ENCODE data around the gene IL2RA. TPM values are rescaled to one million over a fixed set of nuclear protein-coding genes. Genes with fewer than 3 reads are reported as not detected.
"Not testable (repeated sequence)": the region's sequence is repeated elsewhere in the genome, so short reads cannot be mapped to it uniquely, and the experiment has no call there.

The IL2RA gene
- total RNA-seq (1 to 10 TPM in 1 of 4 donors, under 1 TPM in 3; 0.71 to 1.3 (median 0.82) TPM), polyA plus RNA-seq (0.18 TPM)
- long read RNA-seq, donor 1, partial matches to known transcripts, result 1 of 2 reads
- long read RNA-seq, donor 1, other reads (novel, unspliced or antisense), result 0 of 2 reads
- long read RNA-seq, donor 2, result 0 reads
- long read RNA-seq, donor 3, partial matches to known transcripts, result 0 of 1 reads
- long read RNA-seq, donor 3, other reads (novel, unspliced or antisense), result 0 of 1 reads
- long read RNA-seq, donor 4, result 0 reads

- no peak for ATAC-seq
- H3K4me3 ChIP-seq (ENCODE audit: low read length), result no peak within 1 kb of the TSS
- intact Hi-C loops (cut with DNase I), result no loop called here
- H3K9me3 ChIP-seq (ENCODE audit: control insufficient read depth, low read length), result no peaks in the 10 kb centered on the region
- 82% methylated on average over 18 of the region's 18 CpGs for WGBS
- DNase-seq, result peak in 1 of 3 donors; percentile 64
- no peaks in the 10 kb centered on the region for H3K27me3 ChIP-seq (ENCODE audit: control insufficient read depth, insufficient read depth)
- peaks cover 7% of the 10 kb centered on the region for H3K4me1 ChIP-seq (ENCODE audit: control insufficient read depth, insufficient read depth, low read length)
- H3K27ac ChIP-seq (ENCODE audit: low read length), result no peak within 1 kb of the TSS
Measured at GRCh38 chr10:6062101-6062771, at the start of gene IL2RA. Gene IL2RA (minus strand): TSS chr10:6062367. CDS start chr10:6062151, 216 bp downstream.

- Histone ChIP-seq H3K9me3 (ENCODE audit: control insufficient read depth, low read length) (no peaks in the 10 kb centered on the region), H3K4me3 (ENCODE audit: low read length) (no peak overlapping the region), H3K4me1 (ENCODE audit: control insufficient read depth, insufficient read depth, low read length) (peaks cover 5% of the 10 kb centered on the region), H3K27ac (ENCODE audit: low read length) (no peak overlapping the region), H3K27me3 (ENCODE audit: control insufficient read depth, insufficient read depth) (no peaks in the 10 kb centered on the region)
- ATAC-seq (no peak), DNase-seq (no peak)
- intact Hi-C loops (cut with DNase I), result loop anchor here in 3 of 4 donors (5.0 to 10.0 kb wide), 4 partner anchors 37 to 292 kb away; partner anchors contain the start of gene PFKFB3 (in 2 of the 3)
- 70% methylated on average over 5 of the region's 5 CpGs for WGBS
Measured at GRCh38 chr10:6110136-6110535, 48.0 kb upstream of the IL2RA start.

- DNase-seq (no peak), ATAC-seq (peak in 1 of 2 donors; percentile 17)
- no peak overlapping the region for H3K4me3 ChIP-seq (ENCODE audit: low read length)
- no peaks in the 10 kb centered on the region for H3K9me3 ChIP-seq (ENCODE audit: control insufficient read depth, low read length)
- H3K4me1 ChIP-seq (ENCODE audit: control insufficient read depth, insufficient read depth, low read length), result peaks cover under 1% of the 10 kb centered on the region
- H3K27ac ChIP-seq (ENCODE audit: low read length), result no peak overlapping the region
- WGBS, result 83% methylated on average over 7 of the region's 7 CpGs
- intact Hi-C loops (cut with DNase I), result loop anchor here in 2 of 4 donors (2.0 to 10.0 kb wide), 3 partner anchors 293 to 555 kb away; no protein-coding TSS in a partner anchor
- H3K27me3 ChIP-seq (ENCODE audit: control insufficient read depth, insufficient read depth), result no peaks in the 10 kb centered on the region
Measured at GRCh38 chr10:6109444-6109775, 47.2 kb upstream of the IL2RA start.

GRCh38 chr10:6108631-6109443 lies 46.7 kb upstream of the IL2RA start:
- Histone ChIP-seq H3K9me3 (ENCODE audit: control insufficient read depth, low read length) (no peaks in the 10 kb centered on the region), H3K4me1 (ENCODE audit: control insufficient read depth, insufficient read depth, low read length) (no peaks in the 10 kb centered on the region), H3K27me3 (ENCODE audit: control insufficient read depth, insufficient read depth) (no peaks in the 10 kb centered on the region), H3K27ac (ENCODE audit: low read length) (no peak overlapping the region), H3K4me3 (ENCODE audit: low read length) (no peak overlapping the region)
- intact Hi-C loops (cut with DNase I), result loop anchor here in 2 of 4 donors (2.0 to 10.0 kb wide), 3 partner anchors 293 to 556 kb away; no protein-coding TSS in a partner anchor
- WGBS, result 45% methylated on average over 12 of the region's 12 CpGs
- no peak for DNase-seq
- peak in 1 of 2 donors; percentile 28 for ATAC-seq

- Histone ChIP-seq H3K27me3 (ENCODE audit: control insufficient read depth, insufficient read depth) (no peaks in the 10 kb centered on the region), H3K9me3 (ENCODE audit: control insufficient read depth, low read length) (no peaks in the 10 kb centered on the region), H3K4me3 (ENCODE audit: low read length) (no peak overlapping the region), H3K27ac (ENCODE audit: low read length) (no peak overlapping the region), H3K4me1 (ENCODE audit: control insufficient read depth, insufficient read depth, low read length) (no peaks in the 10 kb centered on the region)
- intact Hi-C loops (cut with DNase I), result loop anchor here in 2 of 4 donors (2.0 to 10.0 kb wide), 3 partner anchors 294 to 557 kb away; no protein-coding TSS in a partner anchor
- 74% methylated on average over 6 of the region's 6 CpGs for WGBS
- no peak for DNase-seq
- no peak for ATAC-seq
Measured at GRCh38 chr10:6108072-6108471, 45.9 kb upstream of the IL2RA start.

GRCh38 chr10:6107616-6108015 lies 45.4 kb upstream of the IL2RA start:
- not testable (repeated sequence) for H3K27me3 ChIP-seq (ENCODE audit: control insufficient read depth, insufficient read depth); H3K27ac ChIP-seq (ENCODE audit: low read length); H3K4me3 ChIP-seq (ENCODE audit: low read length); H3K9me3 ChIP-seq (ENCODE audit: control insufficient read depth, low read length); ATAC-seq; H3K4me1 ChIP-seq (ENCODE audit: control insufficient read depth, insufficient read depth, low read length); DNase-seq
- intact Hi-C loops (cut with DNase I), result loop anchor here in 2 of 4 donors (2.0 to 10.0 kb wide), 3 partner anchors 295 to 557 kb away; no protein-coding TSS in a partner anchor
- WGBS, result 80% methylated on average over 3 of the region's 3 CpGs

GRCh38 chr10:6103591-6103990 lies 41.4 kb upstream of the IL2RA start:
- no peaks in the 10 kb centered on the region for H3K9me3 ChIP-seq (ENCODE audit: control insufficient read depth, low read length)
- ATAC-seq (no peak), DNase-seq (no peak)
- no peak overlapping the region for H3K4me3 ChIP-seq (ENCODE audit: low read length)
- H3K27ac ChIP-seq (ENCODE audit: low read length), result no peak overlapping the region
- WGBS, result 69% methylated on average over 8 of the region's 8 CpGs
- H3K4me1 ChIP-seq (ENCODE audit: control insufficient read depth, insufficient read depth, low read length), result no peaks in the 10 kb centered on the region
- no peaks in the 10 kb centered on the region for H3K27me3 ChIP-seq (ENCODE audit: control insufficient read depth, insufficient read depth)
- intact Hi-C loops (cut with DNase I), result loop anchor here in 1 of 4 donors (10.0 kb wide), 1 partner anchor 561 kb away; no protein-coding TSS in a partner anchor

GRCh38 chr10:6102128-6102527 lies 40.0 kb upstream of the IL2RA start:
- 90% methylated on average over 8 of the region's 8 CpGs for WGBS
- Histone ChIP-seq H3K4me1 (ENCODE audit: control insufficient read depth, insufficient read depth, low read length) (no peaks in the 10 kb centered on the region), H3K4me3 (ENCODE audit: low read length) (no peak overlapping the region), H3K27ac (ENCODE audit: low read length) (no peak overlapping the region), H3K27me3 (ENCODE audit: control insufficient read depth, insufficient read depth) (no peaks in the 10 kb centered on the region), H3K9me3 (ENCODE audit: control insufficient read depth, low read length) (no peaks in the 10 kb centered on the region)
- intact Hi-C loops (cut with DNase I), result loop anchor here in 1 of 4 donors (10.0 kb wide), 1 partner anchor 563 kb away; no protein-coding TSS in a partner anchor
- DNase-seq (no peak), ATAC-seq (no peak)

GRCh38 chr10:6101181-6101580 lies 39.0 kb upstream of the IL2RA start:
- ATAC-seq, result no peak

GRCh38 chr10:6100370-6100769 lies 38.2 kb upstream of the IL2RA start:
- peaks cover 3% of the 10 kb centered on the region for H3K4me1 ChIP-seq (ENCODE audit: control insufficient read depth, insufficient read depth, low read length)
- H3K4me3 ChIP-seq (ENCODE audit: low read length), result no peak overlapping the region
- intact Hi-C loops (cut with DNase I), result loop anchor here in 1 of 4 donors (10.0 kb wide), 1 partner anchor 564 kb away; no protein-coding TSS in a partner anchor
- no peak overlapping the region for H3K27ac ChIP-seq (ENCODE audit: low read length)
- 85% methylated on average over 1 of the region's 1 CpG for WGBS
- ATAC-seq (no peak), DNase-seq (no peak)
- no peaks in the 10 kb centered on the region for H3K27me3 ChIP-seq (ENCODE audit: control insufficient read depth, insufficient read depth)
- no peaks in the 10 kb centered on the region for H3K9me3 ChIP-seq (ENCODE audit: control insufficient read depth, low read length)

More at GRCh38 chr10:6101181-6101580, 39.0 kb upstream of the IL2RA start:
- Histone ChIP-seq H3K9me3 (ENCODE audit: control insufficient read depth, low read length) (no peaks in the 10 kb centered on the region), H3K4me3 (ENCODE audit: low read length) (no peak overlapping the region), H3K27ac (ENCODE audit: low read length) (no peak overlapping the region), H3K27me3 (ENCODE audit: control insufficient read depth, insufficient read depth) (no peaks in the 10 kb centered on the region), H3K4me1 (ENCODE audit: control insufficient read depth, insufficient read depth, low read length) (peaks cover 1% of the 10 kb centered on the region)
- intact Hi-C loops (cut with DNase I), result loop anchor here in 1 of 4 donors (10.0 kb wide), 1 partner anchor 564 kb away; no protein-coding TSS in a partner anchor
- whole genome bisulfite sequencing, result 89% methylated on average over 8 of the region's 8 CpGs
- DNase-seq, result no peak
